Mesenteric fat pad (tissue), 1 donor: ENCODE measurements around the gene COL24A1. TPM values are rescaled to one million over a fixed set of nuclear protein-coding genes. Genes with fewer than 3 reads are reported as not detected.
"Not testable (repeated sequence)": the region's sequence is repeated elsewhere in the genome, so short reads cannot be mapped to it uniquely, and the experiment has no call there.

ENCODE experiments used
- DNase-seq: peaks from one replicate; pipeline ENCODE4 v3.0.0-alpha.2; 2020; ENCODE audit warnings: low spot score
- total RNA-seq: library from RNA; stranded (reverse); fragmentation: NEBNext Ultra II Directional; extraction: Animal tissue kit (Norgen Biotek cat#: 25700); gene quantifications from one replicate; pipeline ENCODE4 v1.2.1, GENCODE V29; 2021
- donor health status: DM: yes; HTN: yes; CAD: no.

Gene COL24A1
- total RNA-seq, 1 donor from 2014 or later = 0.32 TPM

DNA sequence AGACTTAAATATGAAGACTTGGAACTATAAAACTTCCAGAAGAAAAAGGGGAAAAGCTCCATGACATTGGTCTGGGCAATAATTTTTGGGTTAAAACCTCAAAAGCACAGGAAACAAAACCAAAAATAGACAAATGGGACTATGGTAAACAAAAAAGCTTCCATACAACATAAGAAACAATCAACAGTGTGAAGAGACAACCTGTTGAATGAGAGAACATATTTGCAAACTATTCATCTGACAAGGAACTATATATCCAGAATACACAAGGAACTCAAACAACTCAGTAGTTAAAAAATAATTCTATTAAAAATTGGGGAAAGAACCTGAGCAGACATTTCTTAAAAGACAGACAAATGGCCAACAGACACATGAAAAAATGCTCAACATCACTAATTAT, 255.7 kb downstream of the COL24A1 start:
- no peak for DNase-seq

DNA sequence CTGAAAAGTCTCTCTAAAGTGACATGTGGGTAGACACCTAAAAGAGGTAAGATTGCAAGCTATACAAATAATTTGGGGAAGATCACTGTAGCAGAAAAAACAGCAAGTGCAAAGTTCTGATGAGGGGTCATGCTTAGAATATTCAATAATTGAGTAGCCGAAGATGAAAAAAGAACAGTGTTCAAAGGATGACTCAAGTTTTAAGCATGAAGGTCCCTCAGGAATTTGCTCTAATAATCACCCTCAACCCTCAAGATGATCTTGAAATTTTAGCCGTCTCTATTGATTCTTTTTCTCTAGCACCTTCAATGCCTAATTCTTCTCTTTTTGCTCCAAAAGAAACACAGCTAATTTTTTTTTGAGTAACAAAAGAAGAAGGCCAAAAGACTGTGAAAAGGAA, 257.7 kb downstream of the COL24A1 start:
- no peak for DNase-seq

DNA sequence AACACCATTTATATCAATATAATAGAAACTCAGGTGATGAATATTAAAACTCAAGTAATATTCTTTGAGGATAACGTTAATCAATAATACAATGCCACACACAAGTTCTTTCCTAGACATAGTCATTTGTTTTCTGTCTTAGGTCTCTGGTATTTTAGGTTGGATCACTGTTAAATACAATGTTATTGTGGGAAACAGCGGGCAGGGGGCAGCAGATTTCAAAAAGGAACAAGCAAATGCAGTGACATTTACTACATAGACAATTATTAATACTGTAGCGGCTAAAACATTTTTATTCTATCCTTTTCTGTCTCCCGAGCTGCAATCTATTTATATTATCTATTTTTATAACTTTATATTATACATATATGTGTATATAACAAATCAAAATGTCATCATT, 261.9 kb downstream of the COL24A1 start:
- DNase-seq = no peak

DNA sequence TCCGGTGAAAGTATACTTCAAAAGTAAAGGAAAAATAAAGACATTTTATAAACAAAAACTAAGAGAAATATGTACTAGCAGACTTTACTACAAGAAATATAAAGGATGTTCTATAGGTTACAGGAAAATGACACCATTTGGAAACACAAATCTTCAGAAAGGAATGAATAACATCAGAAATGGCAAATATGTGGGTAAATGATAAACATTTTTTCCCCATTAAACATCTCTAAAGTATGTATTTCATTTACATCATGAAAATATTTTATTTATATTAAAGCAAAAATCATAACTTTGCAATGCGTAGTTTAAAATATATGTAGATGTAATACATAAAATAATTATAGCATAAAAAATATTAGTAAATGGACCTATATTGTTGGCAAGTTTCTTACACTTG, 264.2 kb downstream of the COL24A1 start:
- no peak for DNase-seq

DNA sequence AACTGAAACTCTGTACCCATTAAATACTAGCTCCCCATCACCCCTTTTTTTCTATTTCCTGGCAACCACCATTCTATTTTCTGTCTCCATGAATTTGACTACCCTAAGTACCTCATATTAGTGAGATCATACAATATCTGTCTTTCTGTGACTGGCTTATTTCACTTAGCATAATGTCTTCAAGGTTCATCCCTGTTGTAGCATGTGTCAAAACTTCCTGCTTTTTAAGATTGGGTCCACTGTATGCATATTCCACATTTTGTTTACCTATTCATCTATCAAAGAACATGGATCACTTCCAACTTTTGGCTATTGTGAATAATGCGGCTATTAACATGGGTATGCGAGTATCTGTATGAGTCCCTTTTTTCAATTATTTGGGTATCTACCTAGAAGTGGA, 266.7 kb downstream of the COL24A1 start:
- no peak for DNase-seq

DNA sequence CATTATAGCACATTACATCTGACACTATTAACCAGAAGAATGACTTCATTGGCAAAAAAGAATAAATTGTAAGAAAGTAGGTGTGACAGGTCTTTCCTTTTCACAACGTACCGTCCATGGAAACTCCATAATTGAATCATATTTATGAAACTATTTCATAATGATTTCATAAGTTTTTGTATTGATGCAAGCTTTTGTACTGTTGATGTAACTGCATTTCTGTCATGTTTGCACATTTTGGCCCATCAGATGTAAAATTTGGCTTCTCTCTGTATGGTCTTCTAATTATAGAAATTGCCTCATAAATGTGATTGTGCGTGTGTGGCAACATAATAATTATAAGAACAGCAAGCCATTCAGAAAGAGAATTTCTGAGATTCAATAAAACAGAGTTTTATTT, 267.7 kb downstream of the COL24A1 start:
- no peak for DNase-seq

DNA sequence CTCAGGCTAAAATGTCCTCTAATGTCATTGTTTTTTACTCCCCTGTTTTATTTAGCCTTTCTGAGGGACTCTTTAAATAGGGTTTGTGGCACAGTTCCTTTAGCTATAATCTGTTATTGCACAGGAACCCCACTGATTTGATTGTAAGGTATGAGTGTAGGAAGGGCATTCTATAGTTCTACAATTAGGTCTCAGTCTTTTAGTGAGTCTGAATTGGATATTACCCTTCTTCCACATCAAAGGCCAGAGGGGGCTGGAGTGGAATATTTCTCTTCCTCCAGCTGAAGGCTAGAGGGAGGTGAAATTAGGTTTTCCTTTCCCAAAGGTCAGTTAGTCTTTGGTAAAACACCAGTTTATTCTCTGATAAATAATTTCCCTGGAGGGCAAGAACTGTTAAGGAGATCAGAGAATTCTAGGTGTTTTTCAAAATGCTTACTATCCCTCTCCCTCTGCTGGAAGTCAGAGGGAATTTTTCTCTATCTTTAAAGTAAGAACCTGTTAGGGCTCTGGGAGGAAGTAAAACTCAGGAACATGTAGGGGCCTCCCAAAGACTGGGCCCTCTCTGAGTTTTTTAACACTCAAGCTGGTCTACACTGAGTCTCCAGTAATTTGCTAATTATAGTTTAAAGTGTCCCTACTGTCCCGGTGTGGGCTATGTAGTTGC, 272.1 kb downstream of the COL24A1 start:
- DNase-seq = no peak

DNA sequence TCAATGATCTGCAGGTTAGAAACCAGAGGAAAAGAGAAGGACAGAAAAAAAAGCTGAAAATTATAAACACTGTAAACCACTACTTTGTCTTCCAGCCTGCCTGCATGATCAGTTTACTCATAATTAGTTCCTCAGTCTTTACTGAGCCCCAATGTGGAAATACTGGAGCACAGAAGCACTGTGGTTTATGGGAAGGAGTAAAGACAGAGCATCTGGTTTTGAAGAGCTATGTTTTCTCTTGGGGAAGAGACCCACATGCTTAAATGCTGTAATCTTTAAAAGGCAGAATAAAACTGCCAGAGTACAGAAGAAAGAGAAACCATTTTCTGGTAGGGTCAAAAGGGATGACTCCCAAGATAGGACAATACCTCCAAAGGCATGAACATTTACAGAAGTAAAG, 289.4 kb downstream of the COL24A1 start:
- DNase-seq = no peak

DNA sequence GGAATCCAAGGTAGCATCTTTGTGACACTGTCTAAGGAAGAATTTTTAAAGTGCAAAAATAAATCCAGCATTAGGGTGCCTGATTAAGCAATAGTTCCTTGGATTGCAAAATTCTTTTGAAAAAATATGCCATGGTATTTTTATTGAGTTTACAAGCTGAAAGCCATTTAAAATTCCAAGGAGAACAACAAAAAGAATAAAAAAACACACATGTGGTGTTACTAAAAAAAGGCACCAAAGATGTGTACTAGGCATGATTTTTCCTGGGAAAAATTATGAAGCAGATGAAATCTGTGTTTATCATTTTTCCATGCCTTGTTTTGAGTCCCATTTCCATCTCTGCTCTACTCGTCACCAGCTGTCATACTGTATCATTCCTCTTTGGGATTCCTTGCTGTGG, 291.4 kb downstream of the COL24A1 start:
- DNase-seq = no peak

DNA sequence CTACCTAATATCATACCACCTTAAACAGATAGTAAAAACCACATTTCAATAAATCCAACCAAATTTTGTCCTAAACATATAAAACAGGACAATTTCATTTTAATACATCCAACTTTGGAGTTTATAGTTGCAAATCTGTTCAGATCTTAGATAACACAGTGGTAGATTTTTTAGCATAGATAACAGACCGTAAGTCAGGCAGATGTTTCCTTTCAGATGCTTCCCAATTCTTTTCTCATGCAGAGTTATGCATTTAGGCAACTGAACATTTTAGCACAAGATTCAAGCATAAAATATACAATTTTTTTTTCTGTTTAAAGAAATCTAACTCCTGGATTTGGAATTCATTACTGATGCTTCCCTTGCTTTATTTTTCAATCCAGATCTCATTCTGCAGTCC, 291.8 kb downstream of the COL24A1 start:
- DNase-seq = no peak

DNA sequence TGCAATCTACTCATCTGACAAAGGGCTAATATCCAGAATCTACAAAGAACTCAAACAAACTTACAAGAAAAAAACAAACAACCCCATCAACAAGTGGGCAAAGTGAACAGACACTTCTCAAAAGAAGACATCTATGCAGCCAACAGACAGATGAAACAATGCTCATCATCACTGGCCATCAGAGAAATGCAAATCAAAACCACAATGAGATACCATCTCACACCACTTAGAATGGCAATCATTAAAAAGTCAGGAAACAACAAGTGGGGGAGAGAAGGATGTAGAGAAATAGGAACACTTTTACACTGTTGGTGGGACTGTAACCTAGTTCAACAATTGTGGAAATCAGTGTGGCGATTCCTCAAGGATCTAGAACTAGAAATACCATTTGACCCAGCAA, 292.9 kb downstream of the COL24A1 start:
- not testable (repeated sequence) for DNase-seq

DNA sequence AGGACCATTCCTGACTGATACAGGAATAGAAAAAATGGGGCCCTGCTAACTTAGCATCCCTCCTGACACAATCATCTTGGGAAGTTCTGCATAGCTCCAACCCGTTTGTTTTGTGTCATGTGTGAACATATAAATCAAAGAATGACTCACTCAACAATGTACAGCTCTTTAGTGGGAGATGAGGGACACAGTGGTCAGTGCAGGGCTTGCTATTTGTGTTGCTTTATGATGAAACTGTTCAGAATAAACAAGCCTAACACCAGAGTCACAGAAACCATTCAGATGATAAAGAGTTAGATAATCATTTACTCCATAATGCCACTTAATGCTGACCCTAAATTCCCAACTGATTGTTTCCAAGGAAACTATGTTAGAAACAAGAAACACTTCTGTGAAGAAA, 294.1 kb downstream of the COL24A1 start:
- DNase-seq = no peak

DNA sequence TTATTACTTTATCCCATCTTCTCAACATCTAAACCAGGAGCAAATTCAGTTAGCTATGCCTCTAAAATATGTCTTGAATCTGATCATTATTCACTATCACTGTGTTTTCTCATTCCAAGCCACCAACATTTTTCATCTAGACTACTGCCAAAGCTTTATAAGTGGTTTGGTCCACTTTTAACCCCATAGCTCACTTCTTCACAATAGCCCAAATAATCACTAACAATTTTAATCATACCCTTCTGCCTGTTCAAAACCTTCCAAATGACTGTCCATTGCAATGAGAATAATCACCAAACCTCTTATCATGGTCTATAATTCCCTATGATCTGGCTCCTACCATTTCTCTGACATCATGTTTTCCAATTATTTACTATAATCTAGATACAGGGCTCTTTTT, 298.6 kb downstream of the COL24A1 start:
- DNase-seq = no peak

DNA sequence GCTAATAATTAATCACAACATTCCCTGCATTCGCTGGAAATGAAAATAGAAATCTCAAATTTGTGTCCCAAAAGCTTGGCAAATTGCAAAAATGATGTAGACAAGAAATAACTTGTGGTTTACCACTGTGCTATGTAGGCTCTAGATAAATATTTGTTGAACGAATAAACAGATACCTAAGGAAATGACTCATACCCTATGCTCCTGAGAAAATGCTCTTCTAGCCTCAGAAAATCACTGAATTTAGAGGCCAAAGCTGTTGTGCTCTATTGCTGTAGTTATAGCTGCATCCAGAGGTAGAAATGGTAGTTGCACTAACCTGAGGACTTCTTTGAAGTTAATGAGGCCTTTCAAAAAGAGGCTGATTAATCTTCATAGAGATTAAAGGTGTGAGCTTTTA, 306.3 kb downstream of the COL24A1 start:
- no peak for DNase-seq

DNA sequence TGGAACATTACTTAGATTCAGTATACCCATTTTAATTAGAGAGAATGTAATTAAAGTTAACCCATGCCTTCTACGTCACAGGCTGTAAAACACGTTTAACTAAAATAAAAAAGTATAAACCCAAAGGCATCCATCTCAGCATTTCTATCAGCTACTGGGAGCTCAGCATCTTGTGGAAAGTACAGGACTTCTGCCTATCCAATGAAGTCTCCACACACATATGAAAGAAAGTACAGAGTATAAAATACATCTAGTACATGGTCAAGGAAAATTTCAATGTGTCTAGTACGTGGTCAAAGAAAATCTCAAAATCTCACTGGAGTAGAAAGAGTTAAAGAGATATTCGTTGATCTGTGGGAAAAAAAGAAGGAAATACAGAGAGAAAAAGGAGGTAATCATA, 306.9 kb downstream of the COL24A1 start:
- DNase-seq = no peak

DNA sequence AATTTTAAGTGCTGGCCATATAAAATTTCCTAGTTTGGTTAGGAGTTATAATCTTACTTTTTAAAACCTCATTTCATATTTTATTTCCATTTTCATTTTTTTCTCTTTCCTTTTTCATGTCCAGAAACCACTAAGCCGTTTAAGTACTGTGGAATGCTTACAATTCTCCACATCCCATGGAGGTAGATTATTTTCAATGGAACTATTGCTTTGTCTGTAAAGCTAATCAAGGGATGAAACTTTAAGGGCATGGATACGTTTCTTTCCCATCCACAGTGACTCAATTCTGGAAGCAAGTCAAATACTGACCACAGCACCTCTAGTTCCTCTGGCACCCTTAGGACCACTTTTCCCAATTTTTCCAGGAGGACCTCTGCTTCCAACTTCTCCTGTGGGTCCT, 309.2 kb downstream of the COL24A1 start:
- DNase-seq = no peak

DNA sequence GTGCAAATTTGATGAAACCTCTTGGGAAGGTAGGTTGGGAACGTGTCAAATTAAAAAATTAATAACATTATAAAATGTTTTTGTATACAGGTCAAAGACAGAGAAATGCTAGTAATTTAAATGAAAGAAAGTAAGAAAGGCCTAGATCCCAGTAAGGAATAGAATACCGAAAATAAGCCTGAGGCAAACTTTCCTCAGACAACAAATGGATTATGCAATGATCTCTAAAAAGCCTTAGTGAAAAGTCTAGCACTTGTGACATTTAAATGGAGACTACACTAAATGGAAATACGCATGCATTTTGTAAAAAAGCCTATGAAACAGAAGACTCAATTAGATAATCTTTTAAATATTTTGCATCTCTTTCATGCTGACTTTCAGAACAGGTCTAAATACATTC, 309.9 kb downstream of the COL24A1 start:
- DNase-seq = no peak

DNA sequence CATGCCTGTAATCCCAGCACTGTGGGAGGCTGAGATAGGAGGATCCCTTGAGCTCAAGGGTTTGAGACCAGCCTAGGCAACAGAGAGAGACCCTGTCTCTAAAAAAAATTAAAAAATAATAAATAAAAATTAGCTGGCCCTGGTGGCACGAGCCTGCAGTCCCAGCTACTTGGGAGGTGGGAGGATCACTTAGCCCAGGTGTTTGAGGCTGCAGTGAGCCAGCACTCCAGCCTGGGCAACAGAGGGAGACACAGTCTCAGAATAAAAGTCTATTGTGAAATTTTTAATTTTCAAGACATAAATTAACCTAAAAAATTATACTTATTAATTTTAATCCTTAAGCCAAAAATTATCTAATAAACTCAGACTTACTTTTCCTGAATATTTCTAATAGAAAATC, 317.1 kb downstream of the COL24A1 start:
- DNase-seq = no peak

DNA sequence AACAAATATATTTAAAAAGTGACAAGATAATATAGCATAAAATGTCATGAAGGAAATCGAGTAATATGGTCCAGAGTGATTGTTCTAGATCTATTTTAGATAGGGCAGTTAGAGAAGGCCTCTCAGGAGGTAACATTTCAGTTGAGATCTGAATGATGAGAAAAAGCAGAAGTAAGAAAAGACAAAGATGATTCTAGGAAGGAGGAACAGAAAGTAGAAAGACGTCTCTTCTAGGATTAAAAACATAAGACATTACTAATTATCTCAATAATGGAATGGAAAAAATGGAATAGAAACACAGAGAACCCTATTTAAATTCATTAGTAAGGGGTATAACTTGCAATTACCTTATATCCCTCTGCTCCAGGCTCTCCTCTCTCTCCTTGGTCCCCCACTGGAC, 318.3 kb downstream of the COL24A1 start:
- DNase-seq = no peak

DNA sequence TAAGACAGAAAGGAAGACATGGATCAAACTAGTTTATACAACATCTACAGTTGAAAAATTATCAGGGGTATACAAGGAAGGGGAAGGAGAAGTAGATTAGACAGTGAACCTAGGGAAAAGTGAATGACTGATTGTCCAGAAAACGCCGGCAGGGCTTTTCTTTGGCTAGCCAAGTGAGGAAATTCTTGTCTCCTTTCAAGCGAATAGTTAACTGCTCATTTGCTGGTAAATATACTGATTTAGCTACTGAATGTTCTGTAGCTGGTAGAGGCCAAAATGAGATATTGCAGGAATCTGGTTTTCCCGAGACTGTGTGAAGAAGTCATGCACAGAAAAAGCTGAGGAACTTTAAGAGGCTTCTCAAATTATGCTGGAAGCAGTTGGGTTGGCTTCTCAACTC, 319.8 kb downstream of the COL24A1 start:
- DNase-seq = no peak

DNA sequence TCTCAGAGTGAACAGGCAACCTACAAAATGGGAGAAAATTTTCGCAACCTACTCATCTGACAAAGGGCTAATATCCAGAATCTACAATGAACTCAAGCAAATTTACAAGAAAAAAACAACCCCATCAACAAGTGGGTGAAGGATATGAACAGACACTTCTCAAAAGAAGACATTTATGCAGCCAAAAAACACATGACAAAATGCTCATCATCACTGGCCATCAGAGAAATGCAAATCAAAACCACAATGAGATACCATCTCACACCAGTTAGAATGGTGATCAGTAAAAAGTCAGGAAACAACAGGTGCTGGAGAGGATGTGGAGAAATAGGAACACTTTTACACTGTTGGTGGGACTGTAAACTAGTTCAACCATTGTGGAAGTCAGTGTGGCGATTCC, 323.4 kb downstream of the COL24A1 start:
- not testable (repeated sequence) for DNase-seq

DNA sequence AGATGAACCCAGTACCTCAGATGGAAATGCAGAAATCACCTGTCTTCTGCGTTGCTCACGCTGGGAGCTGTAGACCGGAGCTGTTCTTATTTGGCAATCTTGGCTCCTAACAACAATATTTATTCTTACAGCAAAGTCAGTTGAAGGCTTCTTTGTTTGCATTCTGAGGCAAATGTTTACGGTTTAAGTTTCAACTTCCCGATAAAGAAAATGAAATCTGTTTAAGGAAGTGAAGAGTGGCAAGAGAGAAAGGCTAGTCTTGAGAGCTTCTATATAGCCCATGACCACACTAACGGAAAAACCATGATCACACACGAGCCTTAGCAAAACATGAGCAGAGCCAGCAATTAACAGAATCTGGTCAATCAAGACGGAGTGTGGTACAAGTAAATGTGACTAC, 325.7 kb downstream of the COL24A1 start:
- DNase-seq = no peak

DNA sequence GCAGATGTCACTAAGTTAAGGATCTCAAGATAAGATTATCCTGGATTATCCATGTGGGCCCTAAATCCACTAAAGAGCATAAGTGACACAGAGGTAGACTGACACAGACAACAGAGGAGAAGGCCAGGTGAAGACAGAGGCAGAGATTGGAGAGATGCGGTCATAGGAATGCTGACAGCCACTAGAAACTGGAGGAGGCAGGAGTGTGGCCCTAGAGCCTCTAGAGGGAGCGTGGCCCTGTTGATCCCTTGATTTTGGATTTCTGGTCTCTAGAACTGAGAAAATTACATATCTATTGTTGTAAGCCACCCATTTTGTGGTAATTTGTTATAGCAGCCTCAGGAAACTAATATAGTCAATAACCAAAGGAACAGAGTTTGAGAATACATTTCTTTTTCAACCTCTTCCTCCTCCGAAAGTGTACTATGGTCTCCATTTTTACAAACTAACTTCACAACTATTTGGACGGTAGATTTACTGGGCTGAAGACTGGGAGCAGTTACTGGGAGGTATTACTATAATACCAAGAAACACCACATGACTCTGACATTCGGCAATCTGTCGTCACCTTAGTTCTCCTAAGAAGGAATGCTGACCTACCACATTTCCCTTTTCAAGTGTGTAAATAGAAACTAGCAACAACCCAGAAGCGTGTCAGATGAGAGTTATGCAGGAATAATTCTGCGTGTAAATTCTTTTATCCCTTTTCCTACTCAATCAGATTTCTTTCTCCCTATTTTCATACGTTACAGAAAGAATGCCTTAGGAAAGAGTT, 332.3 kb downstream of the COL24A1 start:
- DNase-seq = no peak
